ENCODE results near the gene SERTAD4. TPM values are rescaled to one million over a fixed set of nuclear protein-coding genes. Genes with fewer than 3 reads are reported as not detected.
"Not testable (repeated sequence)": the region's sequence is repeated elsewhere in the genome, so short reads cannot be mapped to it uniquely, and the experiment has no call there.

Gene SERTAD4
- total RNA-seq, 4 donors from 2014 or later: 6.4 to 8.8 (median 8.1) TPM

DNA sequence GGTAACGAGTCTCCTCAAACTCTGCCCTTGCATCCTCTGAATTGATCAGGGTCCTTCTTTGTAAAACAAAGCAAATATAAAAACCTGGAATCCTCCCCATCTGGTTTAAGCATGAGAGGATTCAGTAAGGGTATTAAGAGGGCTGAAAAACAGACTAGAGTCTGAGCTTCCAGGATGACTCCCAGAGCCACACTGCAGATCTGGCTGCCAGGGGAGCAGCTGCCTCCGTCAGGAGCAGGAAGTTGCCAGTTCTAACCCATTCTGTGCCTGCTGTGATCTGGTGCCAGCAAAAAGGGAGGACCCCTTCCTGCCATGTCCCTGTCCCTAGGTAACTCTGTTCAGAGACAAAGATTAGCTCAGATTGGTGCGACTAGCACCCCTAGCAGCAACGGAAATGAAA, 27.5 kb downstream of the SERTAD4 start:
- no peak for TF ChIP-seq POLR2A (IDR thresholded peaks at IDR 0.05)
- TF ChIP-seq, protein P1, sequence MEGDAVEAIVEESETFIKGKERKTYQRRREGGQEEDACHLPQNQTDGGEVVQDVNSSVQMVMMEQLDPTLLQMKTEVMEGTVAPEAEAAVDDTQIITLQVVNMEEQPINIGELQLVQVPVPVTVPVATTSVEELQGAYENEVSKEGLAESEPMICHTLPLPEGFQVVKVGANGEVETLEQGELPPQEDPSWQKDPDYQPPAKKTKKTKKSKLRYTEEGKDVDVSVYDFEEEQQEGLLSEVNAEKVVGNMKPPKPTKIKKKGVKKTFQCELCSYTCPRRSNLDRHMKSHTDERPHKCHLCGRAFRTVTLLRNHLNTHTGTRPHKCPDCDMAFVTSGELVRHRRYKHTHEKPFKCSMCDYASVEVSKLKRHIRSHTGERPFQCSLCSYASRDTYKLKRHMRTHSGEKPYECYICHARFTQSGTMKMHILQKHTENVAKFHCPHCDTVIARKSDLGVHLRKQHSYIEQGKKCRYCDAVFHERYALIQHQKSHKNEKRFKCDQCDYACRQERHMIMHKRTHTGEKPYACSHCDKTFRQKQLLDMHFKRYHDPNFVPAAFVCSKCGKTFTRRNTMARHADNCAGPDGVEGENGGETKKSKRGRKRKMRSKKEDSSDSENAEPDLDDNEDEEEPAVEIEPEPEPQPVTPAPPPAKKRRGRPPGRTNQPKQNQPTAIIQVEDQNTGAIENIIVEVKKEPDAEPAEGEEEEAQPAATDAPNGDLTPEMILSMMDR (IDR thresholded peaks at IDR 0.05): no peak
- H3K9me3 ChIP-seq: no peaks in the 10 kb centered on the region
- H3K4me1 ChIP-seq: peaks cover 0 to 19% of the 10 kb centered on the region in 2 donors
- no peaks in the 10 kb centered on the region for H3K36me3 ChIP-seq
- H3K27me3 ChIP-seq: no peaks in the 10 kb centered on the region
- intact Hi-C loops (cut with DNase I; ENCODE audit: low total_unique reads): no loop called here
- peak overlapping the region in 1 of 2 donors; percentile 21 for H3K27ac ChIP-seq
- no peak for DNase-seq
- H3K4me3 ChIP-seq: no peak overlapping the region

DNA sequence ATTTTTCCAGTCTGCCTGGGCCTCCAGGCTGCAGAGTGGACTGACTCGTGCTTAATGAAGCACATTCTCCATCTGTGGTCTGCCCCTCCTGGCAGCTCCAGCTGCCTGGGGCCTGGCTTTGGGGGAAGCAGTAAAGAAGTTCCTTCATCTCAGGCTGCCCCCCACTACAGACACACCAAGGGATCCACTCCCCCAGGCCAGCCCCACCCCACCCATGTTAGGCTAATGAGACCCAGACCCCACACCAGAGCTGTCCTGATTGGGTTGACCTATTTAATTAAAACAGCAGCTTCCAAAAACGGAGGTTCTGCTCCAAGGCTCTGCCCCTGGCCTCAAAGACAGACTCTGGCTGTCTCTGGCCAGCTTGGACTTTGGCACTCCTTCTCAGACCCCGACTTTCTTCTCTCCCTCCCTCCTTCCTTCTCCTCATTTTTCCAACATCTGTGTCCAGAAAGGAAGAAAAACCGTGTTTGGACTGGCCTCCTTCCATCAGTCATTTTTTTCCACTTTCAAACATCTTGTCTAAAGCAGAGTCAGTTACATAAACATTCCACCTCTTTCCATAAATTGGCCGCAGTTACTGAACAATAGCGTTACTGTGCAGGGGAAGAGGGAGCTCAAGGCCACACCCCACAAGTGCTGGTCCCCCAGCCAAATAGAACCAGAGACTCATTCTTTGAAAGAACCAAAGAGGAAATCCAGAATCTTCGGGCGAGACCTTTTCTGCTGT, 29.7 kb downstream of the SERTAD4 start:
- Histone ChIP-seq H3K4me3 (no peak overlapping the region), H3K4me1 (peaks cover 0 to 19% of the 10 kb centered on the region in 2 donors), H3K27me3 (no peaks in the 10 kb centered on the region), H3K27ac (peak overlapping the region; percentile 70 to 72), H3K9me3 (no peaks in the 10 kb centered on the region), H3K36me3 (no peaks in the 10 kb centered on the region)
- no peak for TF ChIP-seq POLR2A (IDR thresholded peaks at IDR 0.05)
- TF ChIP-seq, protein P1 (IDR thresholded peaks at IDR 0.05): no peak
- intact Hi-C loops (cut with DNase I; ENCODE audit: low total_unique reads): no loop called here
- peak in 1 of 2 donors; percentile 36 for DNase-seq

DNA sequence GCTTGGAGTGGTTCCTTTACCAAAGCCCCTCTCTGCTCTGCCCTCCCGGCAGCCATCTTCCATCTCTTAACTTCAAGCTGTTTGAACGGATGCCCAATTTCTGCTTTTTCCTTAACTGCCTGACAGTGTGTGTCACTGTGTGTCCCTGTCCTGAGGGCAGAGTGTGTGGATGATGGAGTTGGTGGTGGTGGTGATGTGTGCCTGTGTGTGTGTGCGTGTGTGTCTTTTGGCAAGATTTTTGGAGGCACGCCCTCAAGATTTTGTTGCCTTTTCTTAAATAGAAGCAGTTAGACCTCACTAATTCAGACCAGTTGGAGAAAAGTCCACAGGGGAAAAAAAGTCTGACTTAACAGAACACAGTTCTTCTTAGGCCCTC, 30.3 kb downstream of the SERTAD4 start:
- no peak overlapping the region for H3K4me3 ChIP-seq
- no peak for DNase-seq
- H3K9me3 ChIP-seq: no peaks in the 10 kb centered on the region
- H3K27me3 ChIP-seq: no peaks in the 10 kb centered on the region
- no peak for TF ChIP-seq POLR2A (IDR thresholded peaks at IDR 0.05)
- TF ChIP-seq, protein P1 (IDR thresholded peaks at IDR 0.05): no peak
- H3K27ac ChIP-seq: peak overlapping the region; percentile 70 to 72
- peaks cover 0 to 19% of the 10 kb centered on the region in 2 donors for H3K4me1 ChIP-seq
- H3K36me3 ChIP-seq: no peaks in the 10 kb centered on the region
- intact Hi-C loops (cut with DNase I; ENCODE audit: low total_unique reads): no loop called here

DNA sequence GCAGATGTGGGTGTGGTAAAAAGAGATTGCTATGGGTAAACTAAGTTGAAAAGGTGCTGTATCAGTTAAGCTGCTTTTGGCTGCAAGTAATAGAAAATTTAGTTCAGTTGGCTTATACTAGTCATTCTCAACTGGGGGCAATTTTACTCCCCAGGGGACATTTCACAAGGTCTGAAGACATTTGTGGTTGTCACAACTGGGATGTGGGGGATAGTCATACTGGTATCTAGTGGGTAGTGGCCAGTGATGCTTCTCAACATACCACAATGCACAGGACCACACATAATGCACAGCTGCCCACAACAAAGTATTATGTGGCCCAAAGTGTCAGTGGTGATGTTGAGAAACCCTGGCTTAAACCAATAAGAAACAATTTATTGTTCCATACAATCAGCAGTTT, 31.4 kb downstream of the SERTAD4 start:
- Histone ChIP-seq H3K27ac (no peak overlapping the region), H3K9me3 (no peaks in the 10 kb centered on the region), H3K4me1 (peaks cover 0 to 19% of the 10 kb centered on the region in 2 donors), H3K27me3 (no peaks in the 10 kb centered on the region), H3K4me3 (no peak overlapping the region), H3K36me3 (no peaks in the 10 kb centered on the region)
- no peak for DNase-seq
- TF ChIP-seq, protein P1 (IDR thresholded peaks at IDR 0.05): no peak
- no peak for TF ChIP-seq POLR2A (IDR thresholded peaks at IDR 0.05)
- intact Hi-C loops (cut with DNase I; ENCODE audit: low total_unique reads): no loop called here

DNA sequence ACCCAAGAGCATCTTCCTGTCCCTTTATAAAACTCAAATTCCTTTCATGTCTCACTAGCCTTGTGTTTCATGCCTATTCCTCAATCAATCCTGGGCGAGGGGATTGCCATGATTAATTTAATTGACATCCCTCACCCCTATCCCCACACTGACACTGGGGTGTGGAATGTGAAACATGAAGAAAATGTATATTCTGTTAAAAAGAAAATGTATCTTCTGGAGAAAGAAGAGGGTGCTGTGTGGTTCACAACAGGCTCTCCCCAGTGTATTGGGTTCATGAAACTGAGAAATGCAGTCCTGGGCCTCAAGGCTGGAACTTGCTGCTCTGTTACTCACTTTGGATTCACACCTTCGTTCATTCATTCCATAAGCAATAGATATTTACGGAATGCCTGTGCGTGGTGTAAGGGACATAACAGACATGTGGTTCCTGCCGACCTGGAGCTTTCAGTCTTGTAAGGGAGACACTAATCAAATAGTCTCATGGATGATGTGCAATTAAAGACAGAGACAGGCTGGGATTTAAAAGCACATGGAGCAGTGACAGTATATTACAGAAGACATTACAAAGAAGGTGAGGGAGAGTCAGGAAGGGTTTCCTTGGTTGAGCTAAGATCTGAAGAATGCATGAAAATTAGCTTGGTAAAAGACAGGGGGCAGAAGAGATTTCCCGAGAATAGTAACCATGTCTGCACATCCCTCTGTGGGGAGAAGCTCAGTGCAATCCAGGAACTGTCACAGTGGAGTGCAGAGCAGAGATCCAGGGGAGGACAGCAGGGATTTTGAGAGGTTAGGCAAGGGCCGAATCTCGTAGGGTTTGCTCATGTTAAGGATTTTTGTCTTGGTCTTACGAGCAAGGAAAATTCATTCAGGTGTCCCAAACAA, 32.1 kb downstream of the SERTAD4 start:
- Histone ChIP-seq H3K36me3 (no peaks in the 10 kb centered on the region), H3K9me3 (no peaks in the 10 kb centered on the region), H3K4me1 (peaks cover 0 to 19% of the 10 kb centered on the region in 2 donors), H3K27ac (no peak overlapping the region), H3K4me3 (no peak overlapping the region), H3K27me3 (no peaks in the 10 kb centered on the region)
- no peak for DNase-seq
- TF ChIP-seq, protein P1 (IDR thresholded peaks at IDR 0.05): peak in 1 of 4 experiments; percentile 24
- TF ChIP-seq POLR2A (IDR thresholded peaks at IDR 0.05): no peak
- intact Hi-C loops (cut with DNase I; ENCODE audit: low total_unique reads): no loop called here

DNA sequence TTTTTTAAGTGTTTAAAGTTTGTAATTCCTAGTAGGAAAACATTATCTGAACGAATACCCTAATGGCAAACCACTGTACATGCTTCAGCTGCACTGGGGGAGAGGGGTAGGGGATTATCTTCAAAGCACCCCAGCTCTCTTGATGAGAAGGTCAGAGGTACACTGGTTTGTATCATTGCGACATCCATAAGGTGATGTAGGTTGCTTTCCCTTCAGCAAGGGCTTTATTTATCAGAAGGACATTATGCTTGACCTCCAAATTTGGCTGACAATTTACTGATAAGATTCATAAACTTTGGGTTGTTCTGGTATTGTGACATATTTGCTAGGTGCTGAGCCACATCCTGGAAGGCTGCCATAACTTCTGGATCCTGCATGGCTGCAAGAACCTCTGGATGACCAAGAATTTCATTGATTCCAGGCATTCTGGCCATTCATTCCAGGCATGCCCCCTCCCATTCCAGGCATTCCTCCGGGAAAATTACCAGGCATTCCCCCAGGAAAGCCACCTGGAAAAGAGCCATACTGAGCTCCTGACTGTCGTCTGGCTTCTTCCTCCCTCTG, 32.9 kb downstream of the SERTAD4 start:
- H3K9me3 ChIP-seq; intact Hi-C loops (cut with DNase I; ENCODE audit: low total_unique reads); H3K27ac ChIP-seq; H3K36me3 ChIP-seq; DNase-seq; H3K4me3 ChIP-seq; H3K27me3 ChIP-seq: not testable (repeated sequence)
- H3K4me1 ChIP-seq: peaks cover 0 to 19% of the 10 kb centered on the region in 2 donors

Data from uterus (tissue), 4 donors.